ENCODE results near the gene DPP6. TPM values are rescaled to one million over a fixed set of nuclear protein-coding genes. Genes with fewer than 3 reads are reported as not detected.

The DPP6 gene
- polyA plus RNA-seq, 2 of the 4 experiments (the other 2 are of a cell fraction): not detected

- 3% methylated on average over 10 of the region's 10 CpGs for WGBS (ENCODE audit: missing lambda C conversion rate)
- ATAC-seq (no peak), DNase-seq (ENCODE audit: low read depth in 1 of 2, low spot score in 1 of 2) (no peak), FAIRE-seq (no peak)
- Histone ChIP-seq H3K4me3 (no peak overlapping the region), H3K4me1 (no peaks in the 10 kb centered on the region), H3K9me3 (no peaks in the 10 kb centered on the region), H3K27ac (no peak overlapping the region), H3K4me2 (no peak overlapping the region)
- ChIA-PET CTCF (no interaction called here), POLR2A (no interaction called here)
- no peak for TF ChIP-seq CEBPB (IDR thresholded peaks at IDR 0.05)
Measured at GRCh38 chr7:154183482-154183881, 131.3 kb downstream of the DPP6 start.

GRCh38 chr7:154183946-154184345 lies 131.7 kb downstream of the DPP6 start:
- no peak for FAIRE-seq

GRCh38 chr7:154186811-154187210 lies 134.6 kb downstream of the DPP6 start:
- WGBS (ENCODE audit: missing lambda C conversion rate): 28% methylated on average over 3 of the region's 3 CpGs

More at GRCh38 chr7:154183946-154184345, 131.7 kb downstream of the DPP6 start:
- Histone ChIP-seq H3K27ac (no peak overlapping the region), H3K4me3 (no peak overlapping the region), H3K4me1 (no peaks in the 10 kb centered on the region), H3K4me2 (no peak overlapping the region), H3K9me3 (no peaks in the 10 kb centered on the region)
- ATAC-seq (no peak), DNase-seq (ENCODE audit: low read depth in 1 of 2, low spot score in 1 of 2) (no peak)
- TF ChIP-seq, protein P1, sequence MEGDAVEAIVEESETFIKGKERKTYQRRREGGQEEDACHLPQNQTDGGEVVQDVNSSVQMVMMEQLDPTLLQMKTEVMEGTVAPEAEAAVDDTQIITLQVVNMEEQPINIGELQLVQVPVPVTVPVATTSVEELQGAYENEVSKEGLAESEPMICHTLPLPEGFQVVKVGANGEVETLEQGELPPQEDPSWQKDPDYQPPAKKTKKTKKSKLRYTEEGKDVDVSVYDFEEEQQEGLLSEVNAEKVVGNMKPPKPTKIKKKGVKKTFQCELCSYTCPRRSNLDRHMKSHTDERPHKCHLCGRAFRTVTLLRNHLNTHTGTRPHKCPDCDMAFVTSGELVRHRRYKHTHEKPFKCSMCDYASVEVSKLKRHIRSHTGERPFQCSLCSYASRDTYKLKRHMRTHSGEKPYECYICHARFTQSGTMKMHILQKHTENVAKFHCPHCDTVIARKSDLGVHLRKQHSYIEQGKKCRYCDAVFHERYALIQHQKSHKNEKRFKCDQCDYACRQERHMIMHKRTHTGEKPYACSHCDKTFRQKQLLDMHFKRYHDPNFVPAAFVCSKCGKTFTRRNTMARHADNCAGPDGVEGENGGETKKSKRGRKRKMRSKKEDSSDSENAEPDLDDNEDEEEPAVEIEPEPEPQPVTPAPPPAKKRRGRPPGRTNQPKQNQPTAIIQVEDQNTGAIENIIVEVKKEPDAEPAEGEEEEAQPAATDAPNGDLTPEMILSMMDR (IDR thresholded peaks at IDR 0.05): no peak
- TF ChIP-seq BHLHE40 (IDR thresholded peaks at IDR 0.05; ENCODE audit: low read depth, low read length): no peak
- TF ChIP-seq MAFK (IDR thresholded peaks at IDR 0.05; ENCODE audit: partially characterized antibody): no peak
- TF ChIP-seq HOXB13 (CRISPR knock-in tag; IDR thresholded peaks at IDR 0.05; ENCODE audit: low read depth): no peak
- no peak for TF ChIP-seq GATA3 (IDR thresholded peaks at IDR 0.05; ENCODE audit: borderline replicate concordance)
- no peak for TF ChIP-seq HOXB5 (CRISPR knock-in tag; IDR thresholded peaks at IDR 0.05)
- no peak for TF ChIP-seq CHD4 (IDR thresholded peaks at IDR 0.05; ENCODE audit: borderline replicate concordance)
- no peak for TF ChIP-seq NR3C1 (IDR thresholded peaks at IDR 0.05)
- no peak for TF ChIP-seq CHD2 (IDR thresholded peaks at IDR 0.05; ENCODE audit: low read length, partially characterized antibody)
- no peak for TF ChIP-seq FOSB (CRISPR knock-in tag; IDR thresholded peaks at IDR 0.05)
- TF ChIP-seq MAX (IDR thresholded peaks at IDR 0.05): no peak
- no peak for TF ChIP-seq EHMT2 (IDR thresholded peaks at IDR 0.05; ENCODE audit: low read depth)
- no peak for TF ChIP-seq PBX3 (IDR thresholded peaks at IDR 0.05)
- no peak for TF ChIP-seq TFCP2L1 (CRISPR knock-in tag; IDR thresholded peaks at IDR 0.05)
- TF ChIP-seq ESRRA (IDR thresholded peaks at IDR 0.05; ENCODE audit: borderline replicate concordance, low read length): no peak
- TF ChIP-seq NFE2L2 (conservative IDR thresholded peaks at IDR 0.05; ENCODE audit: low read length): no peak
- POLR2A ChIA-PET: no interaction called here
- WGBS (ENCODE audit: missing lambda C conversion rate): 0% methylated on average over 3 of the region's 3 CpGs
- CTCF ChIA-PET: no interaction called here

More at GRCh38 chr7:154186811-154187210, 134.6 kb downstream of the DPP6 start:
- no peak for ATAC-seq
- no peak for DNase-seq (ENCODE audit: low read depth in 1 of 2, low spot score in 1 of 2)
- FAIRE-seq: no peak
- ChIA-PET POLR2A (no interaction called here), CTCF (no interaction called here)
- H3K4me2 ChIP-seq: no peak overlapping the region
- no peak overlapping the region for H3K4me3 ChIP-seq
- TF ChIP-seq POLR2AphosphoS2 (conservative IDR thresholded peaks at IDR 0.05; ENCODE audit: low read length): no peak
- no peak for TF ChIP-seq HDAC2 (IDR thresholded peaks at IDR 0.05)
- TF ChIP-seq GATA3 (IDR thresholded peaks at IDR 0.05; ENCODE audit: borderline replicate concordance): no peak
- no peak for TF ChIP-seq TP53 (CRISPR knock-in tag; IDR thresholded peaks at IDR 0.05)
- TF ChIP-seq SREBF2 (IDR thresholded peaks at IDR 0.05): no peak
- TF ChIP-seq, protein P1 (IDR thresholded peaks at IDR 0.05): no peak
- no peak for TF ChIP-seq MAZ (IDR thresholded peaks at IDR 0.05; ENCODE audit: borderline replicate concordance, low read depth, low read length)
- TF ChIP-seq, protein P2, sequence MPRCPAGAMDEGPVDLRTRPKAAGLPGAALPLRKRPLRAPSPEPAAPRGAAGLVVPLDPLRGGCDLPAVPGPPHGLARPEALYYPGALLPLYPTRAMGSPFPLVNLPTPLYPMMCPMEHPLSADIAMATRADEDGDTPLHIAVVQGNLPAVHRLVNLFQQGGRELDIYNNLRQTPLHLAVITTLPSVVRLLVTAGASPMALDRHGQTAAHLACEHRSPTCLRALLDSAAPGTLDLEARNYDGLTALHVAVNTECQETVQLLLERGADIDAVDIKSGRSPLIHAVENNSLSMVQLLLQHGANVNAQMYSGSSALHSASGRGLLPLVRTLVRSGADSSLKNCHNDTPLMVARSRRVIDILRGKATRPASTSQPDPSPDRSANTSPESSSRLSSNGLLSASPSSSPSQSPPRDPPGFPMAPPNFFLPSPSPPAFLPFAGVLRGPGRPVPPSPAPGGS (IDR thresholded peaks at IDR 0.05): no peak
- no peak for TF ChIP-seq CBX2 (IDR thresholded peaks at IDR 0.05; ENCODE audit: borderline replicate concordance, low read depth)
- TF ChIP-seq EHMT2 (IDR thresholded peaks at IDR 0.05; ENCODE audit: low read depth): no peak
- H3K9me3 ChIP-seq: no peaks in the 10 kb centered on the region
- no peak overlapping the region for H3K27ac ChIP-seq
- no peaks in the 10 kb centered on the region for H3K4me1 ChIP-seq
